ENCODE results near the gene ELP4.
"Not testable (repeated sequence)": the region's sequence is repeated elsewhere in the genome, so short reads cannot be mapped to it uniquely, and the experiment has no call there.

Gene ELP4

DNA sequence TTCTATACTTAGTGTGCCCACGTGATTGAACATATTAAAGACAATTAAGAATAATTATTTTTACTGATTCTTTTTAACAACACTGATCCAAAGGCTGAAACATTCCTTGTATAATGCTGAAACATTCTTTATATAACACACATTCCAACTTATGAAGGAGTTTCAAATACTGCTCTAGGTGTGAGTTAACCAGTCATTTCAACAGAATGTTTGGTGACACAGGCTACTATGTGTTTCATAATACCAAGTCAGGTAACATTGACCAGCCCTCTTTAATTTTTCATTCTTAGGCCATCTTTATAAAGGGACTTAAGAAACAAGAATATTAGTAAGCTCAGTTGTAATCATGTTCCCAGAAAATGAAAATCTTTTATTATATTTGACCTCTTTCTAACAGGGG, 136.6 kb downstream of the ELP4 start:
- no peak for DNase-seq (ENCODE audit: low spot score)

DNA sequence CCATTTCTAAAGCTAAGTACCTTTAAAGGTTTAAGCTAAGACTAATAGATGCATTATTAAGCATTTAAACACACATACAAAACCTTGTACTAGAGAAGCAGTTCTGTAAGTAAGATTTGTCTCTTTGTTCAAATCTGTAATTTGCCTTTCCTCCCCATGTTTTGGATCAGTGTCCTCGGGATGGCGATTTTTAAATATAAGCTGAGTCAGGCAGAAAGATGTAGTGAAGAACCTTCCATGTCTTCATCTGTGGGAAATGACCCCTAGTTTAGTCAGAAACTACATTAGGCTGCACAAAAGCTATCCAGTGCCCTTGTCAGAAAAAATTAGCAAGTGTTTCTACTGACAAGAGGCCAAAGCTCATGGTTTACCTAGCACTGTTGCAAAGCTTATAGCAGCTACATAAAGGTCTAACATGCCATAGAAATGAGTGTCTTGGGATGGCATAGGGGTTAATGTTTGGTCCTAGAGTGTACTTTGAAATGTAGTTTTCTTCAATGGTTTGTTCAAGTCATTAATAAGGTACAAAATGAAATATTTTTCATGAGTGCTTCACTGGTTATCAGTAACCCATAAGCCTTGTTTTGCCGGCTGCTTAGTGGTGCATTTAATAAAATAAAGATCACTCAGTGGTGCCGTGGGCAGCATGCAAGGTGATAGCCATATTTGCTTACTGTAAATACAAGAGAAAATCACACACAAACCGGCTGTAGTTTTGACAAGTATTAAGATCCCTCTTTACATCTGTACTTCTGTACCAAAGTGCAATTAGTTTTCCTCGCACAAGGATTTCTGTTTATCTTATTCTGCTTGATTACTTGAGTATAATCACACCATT, 139.8 kb downstream of the ELP4 start:
- DNase-seq (ENCODE audit: low spot score): no peak

- no peak for DNase-seq (ENCODE audit: low spot score)
Observed at GRCh38 chr11:31651208-31651607, 141.6 kb downstream of the ELP4 start.

- DNase-seq (ENCODE audit: low spot score): no peak
Observed at GRCh38 chr11:31651822-31652221, 142.3 kb downstream of the ELP4 start.

DNA sequence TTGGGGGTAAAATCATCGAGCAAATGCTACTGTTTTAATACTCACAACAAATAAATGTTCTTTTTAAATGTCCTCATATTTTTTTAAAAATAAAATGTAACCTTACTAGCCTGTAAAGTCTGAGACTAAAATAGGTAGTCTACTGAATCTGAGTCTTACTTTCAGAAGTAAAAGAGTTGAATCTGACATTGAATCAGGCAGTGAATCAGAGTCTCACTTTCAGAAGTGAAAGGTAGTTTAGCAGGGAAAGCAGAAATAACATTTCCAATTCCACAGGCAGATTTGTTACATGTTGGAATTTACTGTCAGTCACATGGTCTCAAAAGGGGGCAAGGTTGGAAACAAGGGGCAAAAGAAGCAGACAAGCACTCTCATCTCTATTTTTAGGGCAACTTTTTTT, 143.0 kb downstream of the ELP4 start:
- no peak for DNase-seq (ENCODE audit: low spot score)

DNA sequence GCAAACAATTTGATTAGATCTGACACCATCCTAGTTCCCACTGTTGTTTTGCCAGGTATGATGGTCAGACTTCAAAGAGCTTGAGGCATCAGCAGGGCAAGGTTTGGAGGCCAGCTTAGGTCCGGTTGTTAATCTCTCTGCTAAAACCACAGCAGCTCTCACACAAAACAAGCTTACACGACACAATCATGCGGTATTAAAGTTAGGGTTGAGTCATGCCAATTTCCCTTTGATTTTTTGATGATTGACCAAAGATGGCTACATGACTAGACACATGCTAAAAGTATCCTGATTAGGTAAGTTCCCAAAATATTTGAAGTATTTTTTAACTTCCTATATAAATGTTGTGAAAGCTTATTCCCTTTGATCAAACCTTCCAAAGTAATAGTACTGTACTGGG, 145.9 kb downstream of the ELP4 start:
- DNase-seq (ENCODE audit: low spot score): peak; percentile 48

DNA sequence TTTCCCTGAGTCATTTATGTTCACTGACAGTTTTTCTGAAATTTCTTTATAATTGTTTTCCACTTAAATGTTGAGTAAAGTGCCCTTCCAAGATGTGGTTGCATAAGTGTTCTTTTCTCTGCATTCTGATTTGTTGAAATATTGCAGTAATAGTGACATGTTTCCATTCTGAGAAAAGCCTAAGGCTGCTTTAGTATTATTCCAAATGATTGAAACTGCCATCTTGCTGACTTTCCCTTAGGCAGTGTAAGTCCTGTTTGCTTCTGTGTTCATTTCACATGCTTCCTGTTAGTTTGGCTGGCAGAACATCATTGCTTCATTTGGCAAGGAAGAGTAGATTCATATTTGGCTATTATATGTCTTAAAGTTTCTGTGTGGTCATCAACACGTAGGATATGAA, 146.5 kb downstream of the ELP4 start:
- DNase-seq (ENCODE audit: low spot score): no peak

DNA sequence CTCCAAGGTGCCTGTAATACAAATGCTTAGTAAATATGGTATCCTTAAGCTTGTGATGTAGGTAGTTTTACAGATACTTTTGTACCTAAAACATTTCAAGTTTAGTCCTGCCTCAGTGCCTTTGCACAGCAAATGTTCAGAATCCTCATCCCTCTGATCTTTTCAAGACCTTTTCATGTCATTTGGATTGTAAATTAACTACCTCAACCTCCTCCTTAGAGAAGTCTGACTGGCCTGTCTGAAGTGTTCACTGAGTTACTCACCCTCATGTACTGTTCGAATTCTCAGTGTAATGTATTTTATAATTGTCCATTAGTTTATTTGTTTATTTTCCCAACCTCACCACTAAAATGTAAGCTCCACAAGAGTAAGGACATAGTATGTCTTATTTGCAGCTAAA, 147.5 kb downstream of the ELP4 start:
- DNase-seq (ENCODE audit: low spot score): no peak

- no peak for DNase-seq (ENCODE audit: low spot score)
Observed at GRCh38 chr11:31664129-31664528, 154.6 kb downstream of the ELP4 start.

DNA sequence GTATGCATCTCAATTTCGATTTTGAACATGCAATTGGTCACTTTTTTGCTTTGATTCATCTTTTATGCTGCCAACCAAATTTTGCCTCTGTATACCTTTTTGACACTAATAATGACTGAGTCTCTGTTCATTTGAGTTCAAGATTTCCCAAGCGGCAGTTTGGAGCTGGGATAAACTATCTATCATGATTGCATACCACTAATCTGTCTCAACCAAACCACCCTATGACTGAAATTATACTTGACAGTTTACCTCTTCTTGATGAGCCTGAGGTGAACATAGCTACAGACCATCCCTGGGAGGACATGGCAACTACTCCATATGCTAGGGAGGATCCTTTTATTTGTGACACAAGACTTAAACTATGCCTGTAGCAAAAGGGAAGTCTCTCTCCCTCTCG, 155.4 kb downstream of the ELP4 start:
- DNase-seq (ENCODE audit: low spot score): no peak

GRCh38 chr11:31671681-31672080, 162.1 kb downstream of the ELP4 start:
- DNase-seq (ENCODE audit: low spot score): no peak

DNA sequence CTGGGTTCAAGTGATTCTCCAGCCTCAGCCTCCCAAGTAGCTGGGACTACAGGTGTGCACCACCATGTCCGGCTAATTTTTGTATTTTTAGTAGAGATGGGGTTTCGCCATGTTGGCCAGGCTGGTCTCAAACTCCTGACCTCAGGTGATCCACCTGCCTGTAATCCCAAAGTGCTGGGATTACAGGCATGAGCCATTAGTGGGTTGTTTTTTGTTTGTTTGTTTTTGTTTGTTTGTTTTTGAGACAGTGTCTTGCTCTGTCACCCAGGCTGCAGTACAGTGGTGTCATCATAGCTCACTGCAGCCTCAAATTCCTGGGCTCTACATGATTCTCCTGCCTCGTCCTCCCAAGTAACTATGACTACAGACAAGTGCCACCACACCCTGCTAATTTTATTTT, 163.5 kb downstream of the ELP4 start:
- not testable (repeated sequence) for DNase-seq (ENCODE audit: low spot score)

DNA sequence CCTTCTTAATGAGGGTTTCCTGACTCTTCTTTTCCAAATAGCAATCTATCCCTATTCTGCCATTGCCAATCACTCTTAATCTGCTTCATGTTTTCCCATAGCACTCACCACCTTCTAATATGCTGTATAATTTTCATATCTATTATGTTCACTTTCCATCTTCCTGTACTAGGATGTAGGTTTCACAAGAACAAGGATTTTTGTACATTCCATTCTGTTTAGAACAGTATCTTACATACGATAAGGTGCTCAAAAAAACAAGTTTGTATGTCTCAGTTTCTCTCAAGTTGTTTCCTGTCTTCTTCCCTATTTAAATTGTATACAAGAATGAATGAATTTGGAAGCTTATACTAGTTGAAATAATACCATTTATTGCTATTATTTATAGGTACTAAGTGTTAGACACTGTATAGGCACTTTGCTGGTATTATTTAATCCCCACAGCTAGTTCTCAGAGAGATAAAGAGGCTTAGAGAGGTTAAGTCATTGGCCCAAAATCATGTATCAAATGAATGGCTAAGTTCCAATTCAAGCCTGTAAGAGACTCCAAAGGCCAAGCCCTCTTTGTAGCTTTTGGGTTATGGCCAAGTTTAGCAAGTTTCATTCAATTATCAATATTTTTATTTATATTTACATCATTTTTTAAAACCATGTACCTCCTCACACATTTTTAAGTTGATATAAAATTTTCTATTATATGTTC, 166.9 kb downstream of the ELP4 start:
- no peak for DNase-seq (ENCODE audit: low spot score)

GRCh38 chr11:31680770-31681169, 171.2 kb downstream of the ELP4 start:
- no peak for DNase-seq (ENCODE audit: low spot score)

DNA sequence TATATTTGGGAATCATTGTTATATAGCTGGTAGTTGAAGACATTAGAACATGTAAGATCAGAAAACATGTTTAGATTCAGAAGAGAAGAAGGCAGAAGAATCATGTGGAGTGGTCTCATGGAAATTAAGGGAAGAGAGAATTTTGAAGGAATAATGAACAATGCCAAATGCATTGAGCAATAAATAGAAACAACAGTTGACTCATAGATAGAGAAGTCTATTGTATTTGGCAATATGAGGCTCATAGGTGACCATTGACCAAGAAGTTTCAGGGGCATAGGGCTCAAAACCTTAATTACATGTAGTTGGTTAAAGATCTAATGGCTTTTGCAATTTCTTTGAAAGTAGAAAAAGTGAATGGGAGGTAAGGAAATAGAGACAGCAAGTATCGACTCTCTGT, 177.7 kb downstream of the ELP4 start:
- no peak for DNase-seq (ENCODE audit: low spot score)

DNA sequence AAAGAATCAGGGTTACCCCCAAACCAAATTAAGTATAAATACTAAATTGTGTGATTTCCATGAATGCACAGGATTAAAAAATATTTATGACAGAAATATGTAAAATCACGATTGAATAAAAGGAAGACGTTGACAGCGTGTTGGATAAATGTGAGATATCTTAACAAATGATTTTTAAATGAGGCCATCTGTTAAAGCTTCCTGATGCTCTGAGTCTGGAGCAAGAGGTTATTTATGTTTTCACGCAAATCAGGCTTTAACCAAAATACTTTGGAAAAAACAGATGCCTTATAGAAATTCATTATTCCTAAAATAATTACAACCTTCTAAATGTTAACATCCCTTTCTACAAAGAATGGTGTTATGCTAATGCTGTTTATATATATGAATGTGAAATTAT, 178.3 kb downstream of the ELP4 start:
- DNase-seq (ENCODE audit: low spot score): no peak

DNA sequence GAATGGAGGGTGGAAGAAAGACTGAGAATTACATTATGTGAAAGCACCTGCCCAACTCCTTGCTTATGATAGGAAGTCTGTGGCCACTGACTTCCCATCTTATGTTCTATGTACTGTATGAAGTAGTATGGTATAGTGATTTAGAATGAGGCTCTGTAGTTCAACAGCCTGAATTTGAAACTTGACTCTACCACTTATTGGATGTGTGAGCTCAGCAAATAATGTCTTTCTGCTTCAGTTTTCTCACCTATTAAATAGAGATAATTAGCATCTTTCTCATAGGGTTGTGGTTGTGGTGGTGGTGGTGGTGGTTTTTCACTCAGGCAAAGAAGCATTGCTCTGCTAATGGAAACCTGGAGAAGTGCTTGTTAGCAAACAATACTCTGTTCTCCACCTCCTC, 180.0 kb downstream of the ELP4 start:
- DNase-seq (ENCODE audit: low spot score): no peak

DNA sequence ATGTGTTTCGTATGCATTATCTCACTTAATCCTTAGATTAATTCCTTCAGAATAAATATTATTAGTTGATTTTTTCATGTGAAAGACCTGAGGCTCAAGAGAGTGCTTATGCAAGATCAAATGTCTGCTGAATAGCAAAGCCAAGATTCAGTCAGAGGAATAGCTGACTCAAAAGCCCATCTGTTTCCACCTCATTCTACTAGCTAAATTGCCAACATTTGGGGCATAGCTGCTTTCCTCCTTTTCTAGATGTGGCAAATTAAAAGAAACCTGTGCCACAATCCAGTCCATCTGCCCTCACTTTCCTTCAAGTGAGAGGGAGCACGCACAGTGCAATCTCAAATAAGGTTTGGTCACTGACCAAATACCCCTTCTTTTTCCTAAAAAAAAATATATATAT, 180.5 kb downstream of the ELP4 start:
- peak; percentile 4 for DNase-seq (ENCODE audit: low spot score)

DNA sequence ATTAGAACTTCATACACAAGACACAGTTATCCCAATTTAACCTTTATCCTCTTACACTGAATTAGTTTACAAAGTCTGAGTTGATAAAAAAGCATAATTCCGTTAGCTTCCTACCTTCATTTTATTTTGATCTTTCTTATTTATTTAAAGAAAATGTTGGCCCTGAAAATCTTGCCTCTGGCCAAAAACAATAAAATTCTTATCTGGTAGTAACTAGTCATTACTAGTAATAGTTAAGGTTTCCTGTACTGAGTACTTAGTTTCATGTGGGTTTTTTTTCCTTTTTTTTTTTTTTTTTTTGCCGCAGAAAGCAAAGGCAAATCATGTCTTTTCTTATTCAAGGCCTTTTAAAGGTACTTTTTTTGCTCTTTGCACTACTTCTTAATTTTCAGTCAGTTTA, 180.9 kb downstream of the ELP4 start:
- no peak for DNase-seq (ENCODE audit: low spot score)

- DNase-seq (ENCODE audit: low spot score): no peak
Observed at GRCh38 chr11:31692466-31692865, 182.9 kb downstream of the ELP4 start.

- not testable (repeated sequence) for DNase-seq (ENCODE audit: low spot score)
Observed at GRCh38 chr11:31697049-31697448, 187.5 kb downstream of the ELP4 start.

DNA sequence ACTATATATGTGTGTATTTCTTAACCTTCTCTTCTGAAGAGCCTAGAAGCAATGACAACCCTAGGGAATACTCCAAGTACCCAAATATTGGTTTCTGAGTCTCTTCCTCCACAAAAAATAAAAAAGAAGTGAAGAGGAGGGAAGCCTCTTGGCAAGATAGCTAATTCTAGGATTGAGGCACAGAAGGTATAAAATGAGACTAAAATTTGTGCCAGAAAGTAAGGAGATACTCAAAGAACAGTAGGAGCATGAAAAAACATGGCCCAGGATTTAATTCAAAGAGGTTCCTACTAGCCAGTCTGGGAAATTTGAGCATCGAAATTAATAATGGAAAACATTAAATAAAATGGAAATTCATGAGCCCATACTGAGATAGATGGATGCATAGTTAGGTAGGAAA, 189.5 kb downstream of the ELP4 start:
- no peak for DNase-seq (ENCODE audit: low spot score)

DNA sequence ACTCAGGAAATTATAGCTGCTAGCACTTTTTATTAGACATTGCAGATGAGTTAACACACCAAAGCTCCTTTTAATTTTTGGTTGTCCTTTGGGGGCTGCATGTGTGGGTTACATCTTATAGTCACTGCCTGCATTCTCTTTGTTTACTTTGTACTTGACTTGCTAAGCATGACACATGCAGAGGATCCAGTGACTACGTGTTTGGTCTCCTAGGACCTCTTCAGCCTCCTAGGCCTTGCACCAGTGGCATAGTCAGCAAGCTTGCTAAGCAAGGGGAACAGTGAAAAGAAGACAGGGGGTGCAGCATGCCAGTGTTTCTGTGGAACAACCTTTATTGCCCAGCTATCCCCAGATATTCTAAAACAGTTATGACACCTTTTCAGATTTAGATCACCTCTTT, 193.4 kb downstream of the ELP4 start:
- DNase-seq (ENCODE audit: low spot score): peak; percentile 19

DNA sequence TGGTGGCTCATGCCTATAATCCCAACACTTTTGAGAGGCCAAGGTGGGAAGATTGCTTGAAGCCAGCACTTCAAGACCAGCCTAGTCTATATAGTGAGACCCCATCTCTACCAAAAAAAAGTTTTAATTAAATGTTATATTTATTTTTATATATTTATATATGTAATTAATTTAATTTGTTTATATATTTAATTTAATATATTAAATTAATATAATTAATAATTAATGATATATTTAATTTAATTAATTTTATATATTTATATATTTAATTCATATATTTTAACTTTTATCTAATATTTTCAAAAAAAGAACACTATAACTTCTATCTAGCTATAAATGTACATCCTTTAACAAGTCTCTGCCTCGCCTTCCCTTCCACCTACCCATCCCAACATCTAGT, 196.8 kb downstream of the ELP4 start:
- no peak for DNase-seq (ENCODE audit: low spot score)
